Kasumi-1 (cell line): Measurements from ENCODE around the gene PGAP6.
"Not testable (repeated sequence)": the region's sequence is repeated elsewhere in the genome, so short reads cannot be mapped to it uniquely, and the experiment has no call there.

Source experiments
- DNase-seq, 2 experiments: peaks; one replicate each; lab custom pipeline; 2025; lab: John Stamatoyannopoulos, UW

Gene PGAP6

GRCh38 chr16:381789-382717 is at the start of gene PGAP6:
PGAP6 (minus strand) TSS chr16:381978; CDS start chr16:381821, 157 bp downstream.
- peak; percentile 6 to 9 for DNase-seq

DNA sequence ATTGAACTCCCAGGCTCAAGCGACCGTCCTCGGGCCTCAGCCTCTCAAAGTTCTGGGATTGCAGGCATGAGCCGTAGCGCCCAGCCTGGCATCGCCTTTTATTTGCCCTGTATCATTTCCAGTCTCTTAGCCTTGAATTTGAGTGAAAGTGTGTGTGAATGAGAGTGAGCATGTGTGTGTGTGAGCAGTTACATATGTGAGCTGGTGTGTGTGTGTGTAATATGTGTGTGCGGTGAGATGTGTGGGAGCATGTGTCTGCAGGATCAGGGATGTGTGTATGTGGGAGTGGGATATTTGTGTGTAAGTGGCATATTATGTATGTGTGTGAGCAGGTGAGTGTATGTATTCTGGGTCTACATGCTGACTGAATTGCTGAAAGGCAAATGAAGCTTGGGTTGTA is 49.1 kb upstream of the PGAP6 start:
- DNase-seq: no peak

DNA sequence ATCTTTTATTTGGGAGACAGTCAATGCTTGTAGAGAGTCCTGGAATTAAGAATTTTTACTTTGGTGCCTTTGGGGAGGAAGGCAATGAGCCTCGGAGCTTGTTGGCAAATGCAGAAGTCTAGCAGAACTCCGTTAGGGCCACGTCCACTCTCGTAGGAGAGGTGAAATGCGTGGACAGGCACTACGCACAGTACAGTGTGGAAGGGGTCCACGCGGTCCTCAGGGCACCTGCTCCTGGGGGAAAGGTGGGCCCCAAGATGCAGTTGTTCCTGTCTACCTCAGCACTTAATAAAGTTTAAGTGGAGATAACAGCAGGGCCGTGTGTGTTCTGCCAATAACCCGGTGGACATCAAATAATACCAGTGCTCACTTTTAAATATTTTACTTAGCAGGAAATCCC is 45.5 kb upstream of the PGAP6 start:
- DNase-seq: no peak

- no peak for DNase-seq
Measured at GRCh38 chr16:426906-427249, 45.1 kb upstream of the PGAP6 start.

DNA sequence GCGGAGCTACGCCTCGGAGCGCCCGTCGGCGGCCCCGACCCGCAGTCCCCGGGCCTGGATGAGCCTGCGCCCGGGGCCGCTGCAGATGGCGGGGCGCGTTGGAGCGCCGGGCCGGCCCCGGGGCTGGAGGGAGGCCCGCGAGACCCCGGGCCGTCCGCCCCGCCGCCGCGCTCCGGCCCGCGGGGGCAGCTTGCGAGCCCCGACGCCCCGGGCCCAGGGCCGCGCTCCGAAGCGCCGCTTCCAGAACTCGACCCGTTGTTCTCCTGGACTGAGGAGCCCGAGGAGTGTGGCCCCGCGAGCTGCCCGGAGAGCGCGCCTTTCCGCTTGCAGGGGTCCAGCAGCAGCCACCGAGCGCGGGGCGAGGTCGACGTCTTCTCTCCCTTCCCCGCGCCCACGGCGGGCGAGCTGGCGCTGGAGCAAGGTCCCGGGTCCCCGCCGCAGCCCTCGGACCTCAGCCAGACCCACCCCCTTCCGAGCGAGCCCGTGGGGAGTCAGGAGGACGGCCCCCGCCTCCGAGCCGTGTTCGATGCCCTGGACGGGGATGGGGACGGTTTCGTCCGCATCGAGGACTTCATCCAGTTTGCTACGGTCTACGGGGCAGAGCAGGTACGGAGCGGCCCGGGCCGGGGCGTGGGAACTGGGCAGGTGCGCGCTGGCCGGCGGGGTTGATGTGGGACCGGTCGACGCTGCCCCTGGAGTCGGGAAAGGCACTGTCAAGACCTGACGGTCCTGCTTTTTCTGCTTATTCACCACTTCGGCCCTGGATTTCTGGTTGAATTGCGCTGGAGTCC is 44.5 kb upstream of the PGAP6 start:
- no peak for DNase-seq

- DNase-seq: no peak
Measured at GRCh38 chr16:425740-426114, 43.9 kb upstream of the PGAP6 start.

- DNase-seq: peak; percentile 40 to 42
Measured at GRCh38 chr16:425082-425718, 43.4 kb upstream of the PGAP6 start, which contains the start of gene RAB11FIP3. RAB11FIP3 (plus strand) TSS chr16:425649; CDS start chr16:426007, 358 bp downstream.

- no peak for DNase-seq
Measured at GRCh38 chr16:424623-425081, 42.9 kb upstream of the PGAP6 start.

DNA sequence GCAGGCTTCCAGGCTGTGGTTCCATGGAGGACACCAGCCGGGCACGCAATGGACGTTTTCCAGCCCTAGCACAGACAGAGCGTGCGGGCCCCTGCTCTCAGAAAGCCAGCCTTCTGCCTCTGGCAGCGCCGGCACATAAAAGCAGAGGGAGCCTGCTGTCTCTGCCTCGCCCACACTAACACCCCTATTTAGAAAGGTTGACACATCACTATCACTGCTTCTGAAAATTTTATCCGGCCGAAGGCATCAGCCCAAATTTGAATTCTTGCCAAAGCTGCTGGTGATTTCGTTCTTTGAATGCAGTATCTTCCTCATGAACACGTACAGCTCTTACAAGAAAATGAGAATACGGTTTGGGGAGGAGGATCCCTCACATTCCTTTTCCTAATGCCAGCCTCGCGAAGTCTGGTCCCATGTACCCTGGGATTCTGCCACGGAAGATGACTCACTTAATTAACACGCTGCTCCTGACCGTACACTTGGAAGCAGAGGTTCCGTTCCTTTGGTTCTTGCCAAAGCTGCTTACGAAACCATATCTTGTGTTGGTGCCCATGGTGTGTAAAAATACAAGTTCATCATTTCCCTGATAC is 42.4 kb upstream of the PGAP6 start:
- DNase-seq: peak in 1 of 2 experiments; percentile 2

- not testable (repeated sequence) for DNase-seq
Measured at GRCh38 chr16:422179-422578, 40.4 kb upstream of the PGAP6 start.

- not testable (repeated sequence) for DNase-seq
Measured at GRCh38 chr16:415170-415498, 33.4 kb upstream of the PGAP6 start.

GRCh38 chr16:414395-415169 is 32.8 kb upstream of the PGAP6 start:
- no peak for DNase-seq

DNA sequence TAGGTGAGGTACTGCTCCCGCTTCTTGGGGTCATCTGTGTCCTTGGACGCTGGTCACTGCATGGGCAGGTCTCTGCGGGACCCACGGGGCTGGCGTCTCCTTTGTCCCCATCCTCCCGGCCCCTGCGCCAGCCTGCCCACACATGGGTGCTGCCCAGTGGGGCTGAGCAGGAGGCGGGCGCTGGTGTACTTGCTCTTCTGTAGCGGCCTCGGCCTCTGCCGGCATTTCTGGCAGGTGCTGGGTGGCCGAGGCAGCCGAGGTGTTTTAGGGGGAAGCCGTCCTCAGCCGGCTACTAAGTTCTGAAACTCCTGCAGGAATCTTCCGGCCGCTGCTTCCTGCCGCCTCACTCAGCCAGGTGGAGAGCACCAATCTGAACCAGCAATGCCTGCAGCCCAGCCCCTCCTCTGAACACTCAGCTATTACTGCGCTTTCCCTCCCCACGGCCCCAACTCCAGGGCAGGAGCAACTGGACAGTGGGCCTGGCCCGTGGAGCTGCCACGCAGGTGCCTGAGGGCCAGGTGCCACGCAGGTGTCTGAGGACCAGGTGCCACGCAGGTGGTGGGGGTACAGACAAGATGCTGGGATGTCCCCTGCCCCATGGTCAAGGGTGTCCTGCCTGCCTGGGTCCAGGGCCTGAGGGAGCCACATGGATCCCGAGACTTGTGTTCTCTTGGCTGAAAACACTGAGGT is 29.9 kb upstream of the PGAP6 start:
- no peak for DNase-seq

GRCh38 chr16:410516-411178 is 28.9 kb upstream of the PGAP6 start:
- no peak for DNase-seq

GRCh38 chr16:407253-407652 is 25.5 kb upstream of the PGAP6 start:
- DNase-seq: no peak

DNA sequence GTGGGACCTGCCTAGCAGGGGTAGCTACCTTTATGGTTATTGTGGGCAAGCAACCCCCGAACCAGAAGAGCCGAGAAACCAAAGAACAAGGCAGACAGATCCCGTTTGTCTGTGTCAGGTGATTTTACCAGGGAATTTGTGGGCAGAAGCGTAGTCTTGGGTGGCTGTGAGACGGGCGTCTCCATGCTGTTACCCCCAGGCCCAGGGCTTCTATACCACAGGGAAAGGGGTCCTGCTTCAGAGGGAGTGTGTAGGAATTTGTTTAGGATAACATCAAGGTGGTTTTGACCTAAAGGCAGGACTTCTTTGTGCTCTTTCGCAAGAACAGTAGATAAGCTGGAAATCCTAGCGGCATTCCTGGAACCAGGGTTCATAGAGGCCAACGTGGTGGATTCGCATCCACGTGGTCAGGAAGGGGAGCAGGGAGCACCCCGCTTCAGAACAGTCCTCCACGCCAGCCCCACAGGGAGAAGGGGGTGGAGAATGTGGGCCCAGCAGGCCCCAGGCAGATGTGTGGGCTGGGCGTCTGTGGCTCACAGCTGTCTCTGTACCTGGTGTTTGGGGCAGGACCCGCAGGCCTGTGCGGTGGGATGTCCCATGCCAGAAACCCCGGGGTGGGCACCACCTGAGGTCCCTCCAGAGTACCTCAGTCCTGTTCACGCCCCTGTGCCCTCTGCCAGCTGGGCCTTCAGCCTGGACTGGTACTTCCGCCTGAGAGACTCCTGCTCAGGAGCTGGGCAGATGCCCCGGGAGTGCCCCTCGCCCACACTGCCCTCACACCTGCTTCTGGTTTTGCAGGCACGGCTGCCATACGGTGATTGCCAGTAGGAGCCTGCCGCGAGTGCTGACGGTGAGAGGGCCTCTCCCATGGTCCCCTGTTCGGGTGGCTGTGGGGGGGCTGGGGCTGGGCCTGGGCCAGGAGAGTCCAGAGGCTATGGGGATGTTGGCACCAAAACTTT is 24.0 kb upstream of the PGAP6 start:
- DNase-seq: no peak

- DNase-seq: no peak
Measured at GRCh38 chr16:404971-405486, 23.3 kb upstream of the PGAP6 start.

GRCh38 chr16:401468-402348 is 19.9 kb upstream of the PGAP6 start, which contains the start of gene DECR2:
DECR2 (plus strand) TSS chr16:401885; CDS start chr16:401964, 79 bp downstream.
- peak; percentile 33 to 43 for DNase-seq
